BLaER1 treated with 17β-estradiol and CSF1 and Interleukin-3, amounts not matched to agents 10 nM and 100 nM (cell line): ENCODE results near the gene TAS2R4.
"Not testable (repeated sequence)": the region's sequence is repeated elsewhere in the genome, so short reads cannot be mapped to it uniquely, and the experiment has no call there.

Source experiments
- H3K27ac ChIP-seq, 11 experiments: shearing (Covaris generic); formaldehyde crosslinking; 2 replicates each; pipeline ENCODE4 v1.8.1; 2022
- H3K27me3 ChIP-seq, 11 experiments: shearing (Covaris generic); formaldehyde crosslinking; 2 replicates each; pipeline ENCODE4 v1.8.1; 2022
- H3K36me3 ChIP-seq, 11 experiments: shearing (Covaris generic); formaldehyde crosslinking; 2 replicates each; pipeline ENCODE4 v1.8.1; 2022
- H3K4me1 ChIP-seq, 10 experiments: shearing (Covaris generic); formaldehyde crosslinking; 2 replicates each; pipeline ENCODE4 v1.8.1; 2022
- H3K4me2 ChIP-seq, 11 experiments: shearing (Covaris generic); formaldehyde crosslinking; 2 replicates each; pipeline ENCODE4 v1.8.1; 2022
- H3K4me3 ChIP-seq, 10 experiments: shearing (Covaris generic); formaldehyde crosslinking; 2 replicates each; pipeline ENCODE4 v1.8.1; 2022
- H3K9ac ChIP-seq, 11 experiments: shearing (Covaris generic); formaldehyde crosslinking; 2 replicates each; pipeline ENCODE4 v1.8.1; 2022
- H3K9me3 ChIP-seq, 11 experiments: shearing (Covaris generic); formaldehyde crosslinking; replicated peaks in 1 of 11; 2 replicates each; pipeline ENCODE4 v1.8.1; 2022
- H4K20me1 ChIP-seq, 11 experiments: shearing (Covaris generic); formaldehyde crosslinking; 2 replicates each; pipeline ENCODE4 v1.8.1; 2022
- Cebpa-rat ChIP-seq, 11 experiments: shearing (Covaris generic); IDR thresholded peaks; 2 replicates each; pipeline ENCODE4 v1.8.1; 2022

Gene TAS2R4

DNA sequence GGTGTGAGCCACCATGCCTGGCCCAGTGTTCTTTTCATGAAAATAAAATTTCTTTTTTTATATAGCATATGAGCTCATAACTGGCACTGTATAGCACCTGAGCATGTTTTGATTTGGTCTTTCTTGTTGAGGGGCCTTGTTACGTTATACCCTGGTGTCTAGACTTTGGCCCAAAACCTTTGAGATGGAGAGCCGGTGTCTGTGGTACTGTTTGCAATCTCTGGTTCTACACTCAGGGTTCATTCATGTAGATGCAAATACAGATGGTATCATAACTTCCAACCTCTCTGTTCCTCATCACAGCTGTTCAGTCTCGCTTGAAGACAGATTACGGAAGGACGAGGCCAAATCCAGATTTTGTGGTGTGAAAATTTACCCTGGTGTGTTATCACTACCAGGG, 13.4 kb downstream of the TAS2R4 start, which contains the start of gene TAS2R5:
TAS2R5 (plus strand) TSS at position 301 of the 400 bp plus-strand sequence. CDS start 145 bp downstream, outside the sequence.
- Histone ChIP-seq H3K9me3 (peaks cover 0 to 7% (median 0%) of the 10 kb centered on the region in 11 experiments; a peak in 1 of 22 replicates), H3K9ac (no peak within 1 kb of the TSS), H3K36me3 (peaks cover 14 to 33% (median 25%) of the 10 kb centered on the region in 11 experiments; a peak in 20 of 22 replicates), H3K4me3 (no peak within 1 kb of the TSS), H4K20me1 (no peaks in the 10 kb centered on the region), H3K27ac (no peak within 1 kb of the TSS), H3K27me3 (no peaks in the 10 kb centered on the region), H3K4me1 (peaks cover 14 to 22% (median 16%) of the 10 kb centered on the region in 10 experiments), H3K4me2 (no peak within 1 kb of the TSS)
- TF ChIP-seq Cebpa-rat (IDR thresholded peaks at IDR 0.05) = no peak

DNA sequence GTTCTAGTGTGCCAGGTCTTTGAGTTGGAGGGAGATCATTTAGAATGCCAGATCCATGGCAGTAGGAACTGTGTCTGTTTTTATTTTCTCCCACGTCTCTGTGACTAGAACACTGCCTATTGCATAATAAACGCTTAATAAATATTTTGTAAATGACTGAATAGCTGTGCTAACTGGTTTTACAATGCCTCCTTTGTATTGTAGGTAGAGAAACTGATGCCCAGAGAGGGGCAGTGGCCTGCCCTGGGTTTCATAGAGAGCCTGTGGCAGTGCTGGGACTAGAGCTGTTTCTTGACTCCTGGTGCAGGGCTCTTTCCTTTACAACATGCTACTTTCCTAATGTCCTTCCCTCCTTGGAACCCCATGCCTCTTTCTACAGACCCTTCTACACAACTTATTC, 16.1 kb downstream of the TAS2R4 start:
- Histone ChIP-seq H3K27ac (no peak overlapping the region), H3K4me2 (no peak overlapping the region), H4K20me1 (no peaks in the 10 kb centered on the region), H3K9ac (no peak overlapping the region), H3K27me3 (no peaks in the 10 kb centered on the region), H3K4me3 (no peak overlapping the region), H3K4me1 (peaks cover 9 to 15% (median 10%) of the 10 kb centered on the region in 10 experiments), H3K9me3 (peaks cover 0 to 7% (median 0%) of the 10 kb centered on the region in 11 experiments; a peak in 1 of 22 replicates), H3K36me3 (peaks cover 14 to 34% (median 25%) of the 10 kb centered on the region in 11 experiments; a peak in 20 of 22 replicates)
- TF ChIP-seq Cebpa-rat (IDR thresholded peaks at IDR 0.05) = 0 out of 22 replicates have a peak, but pooled peaks of 1 of the 11 experiments have one; percentile 21

DNA sequence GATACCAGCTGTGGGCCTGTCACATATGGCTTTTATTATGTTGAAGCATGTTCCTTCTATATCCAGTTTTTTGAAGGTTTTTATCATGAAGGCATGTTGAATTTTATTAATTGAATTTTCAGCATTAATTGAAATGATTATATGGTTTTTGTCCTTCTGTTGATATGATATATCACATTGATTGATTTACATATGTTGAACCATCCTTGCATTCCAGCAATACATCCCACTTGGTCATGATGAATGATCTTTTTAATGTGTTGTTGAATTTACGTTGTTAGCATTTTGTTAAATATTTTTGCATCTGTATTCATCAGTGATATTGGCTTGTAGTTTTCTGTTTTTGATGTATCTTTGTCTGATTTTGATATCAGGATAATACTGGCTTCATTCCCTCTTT, 43.6 kb downstream of the TAS2R4 start:
- no peak for TF ChIP-seq Cebpa-rat (IDR thresholded peaks at IDR 0.05)

GRCh38 chr7:141822432-141822831, 46.0 kb downstream of the TAS2R4 start:
- not testable (repeated sequence) for H3K27me3 ChIP-seq, H3K4me1 ChIP-seq, H3K4me2 ChIP-seq, H3K27ac ChIP-seq, H4K20me1 ChIP-seq, H3K36me3 ChIP-seq, H3K4me3 ChIP-seq, H3K9ac ChIP-seq
- peaks cover 43 to 80% (median 61%) of the 10 kb centered on the region in 11 experiments for H3K9me3 ChIP-seq

More for the DNA sequence above, 43.6 kb downstream of the TAS2R4 start:
- H3K27me3 ChIP-seq = no peaks in the 10 kb centered on the region
- H4K20me1 ChIP-seq = no peaks in the 10 kb centered on the region
- H3K36me3 ChIP-seq = peaks cover 0 to 7% (median 3%) of the 10 kb centered on the region in 11 experiments; a peak in 3 of 22 replicates
- H3K4me1 ChIP-seq = no peaks in the 10 kb centered on the region
- no peak overlapping the region for H3K27ac ChIP-seq
- H3K4me3 ChIP-seq = no peak overlapping the region
- no peak overlapping the region for H3K9ac ChIP-seq
- no peak overlapping the region for H3K4me2 ChIP-seq
- H3K9me3 ChIP-seq = peaks cover 43 to 82% (median 61%) of the 10 kb centered on the region in 11 experiments
